IgD-negative memory B cell (primary cell): ENCODE data around the gene RRAGD. TPM values are rescaled to one million over a fixed set of nuclear protein-coding genes. Genes with fewer than 3 reads are reported as not detected.

ENCODE experiments used
- H3K27ac Mint-ChIP-seq, 3 donors: one replicate each; pipeline ENCODE4 v1.8.0; 2020 to 2022; ENCODE audit warnings: mild to moderate bottlenecking in 3 of 3, mixed read lengths in 3 of 3, moderate library complexity in 1 of 3
- H3K27me3 Mint-ChIP-seq: one replicate; pipeline ENCODE4 v1.8.0; 2021; ENCODE audit warnings: mixed read lengths
- H3K36me3 Mint-ChIP-seq: one replicate; pipeline ENCODE4 v1.8.0; 2020; ENCODE audit warnings: mild to moderate bottlenecking, mixed read lengths
- H3K4me1 Mint-ChIP-seq, 3 donors: one replicate each; pipeline ENCODE4 v1.8.0; 2020 to 2022; ENCODE audit warnings: mixed read lengths in 3 of 3, mild to moderate bottlenecking in 1 of 3
- H3K4me3 Mint-ChIP-seq, 4 donors: one replicate each; pipeline ENCODE4 v1.8.0; 2020 to 2022; ENCODE audit warnings: mild to moderate bottlenecking in 4 of 4, mixed read lengths in 4 of 4, moderate library complexity in 3 of 4
- H3K9me3 Mint-ChIP-seq, 3 donors: one replicate each; pipeline ENCODE4 v1.8.0; 2020 to 2021; ENCODE audit warnings: mixed read lengths in 3 of 3, mild to moderate bottlenecking in 1 of 3
- polyA plus RNA-seq: library from polyadenylated mRNA; unstranded; fragments of 300-500 nt; fragmentation: Illumina TruSeq; gene quantifications from one replicate; pipeline ENCODE4 v1.2.3, GENCODE V29; 2021

The RRAGD gene
- polyA plus RNA-seq, 1 donor from 2014 or later, result 1.0 TPM

- Mint-ChIP-seq H3K4me3 (peak within 1 kb of the TSS; percentile 97 to 100 (median 98)), H3K9me3 (no peaks in the 10 kb centered on the region), H3K27ac (peak within 1 kb of the TSS; percentile 94 to 98 (median 96)), H3K27me3 (no peaks in the 10 kb centered on the region), H3K36me3 (no peaks in the 10 kb centered on the region), H3K4me1 (peaks cover 59 to 60% (median 59%) of the 10 kb centered on the region in 3 donors)
These were observed 59.6 kb downstream of the RRAGD start, which contains the start of gene UBE2J1 for GRCh38 chr6:89352278-89353117. Gene UBE2J1, minus strand, starts transcription at chr6:89352722. Its CDS starts 153 bp downstream, at chr6:89352569.

- Mint-ChIP-seq H3K4me3 (peak overlapping the region; percentile 97 to 100 (median 98)), H3K36me3 (no peaks in the 10 kb centered on the region), H3K9me3 (no peaks in the 10 kb centered on the region), H3K27me3 (no peaks in the 10 kb centered on the region), H3K4me1 (peaks cover 59% of the 10 kb centered on the region in 3 donors), H3K27ac (peak overlapping the region; percentile 93 to 98 (median 96))
These were observed 60.3 kb downstream of the RRAGD start for GRCh38 chr6:89351671-89352277.

- peak overlapping the region; percentile 96 to 98 (median 97) for H3K27ac Mint-ChIP-seq
- H3K4me1 Mint-ChIP-seq, result peaks cover 55 to 62% (median 58%) of the 10 kb centered on the region in 3 donors
- peak overlapping the region; percentile 97 to 100 (median 98) for H3K4me3 Mint-ChIP-seq
- H3K27me3 Mint-ChIP-seq, result no peaks in the 10 kb centered on the region
- H3K36me3 Mint-ChIP-seq, result no peaks in the 10 kb centered on the region
- H3K9me3 Mint-ChIP-seq, result no peaks in the 10 kb centered on the region
These were observed 61.6 kb downstream of the RRAGD start for GRCh38 chr6:89350281-89350966.

GRCh38 chr6:89348372-89348771, 63.7 kb downstream of the RRAGD start:
- Mint-ChIP-seq H3K36me3 (no peaks in the 10 kb centered on the region), H3K4me1 (peaks cover 52 to 63% (median 57%) of the 10 kb centered on the region in 3 donors), H3K27ac (peak overlapping the region in 2 of 3 donors; percentile 50 to 63), H3K27me3 (no peaks in the 10 kb centered on the region), H3K4me3 (peak overlapping the region; percentile 88 to 98 (median 98)), H3K9me3 (no peaks in the 10 kb centered on the region)

GRCh38 chr6:89347825-89348224, 64.2 kb downstream of the RRAGD start:
- H3K4me3 Mint-ChIP-seq, result peak overlapping the region in 3 of 4 donors; percentile 88 to 98 (median 97)
- H3K4me1 Mint-ChIP-seq, result peaks cover 53 to 62% (median 59%) of the 10 kb centered on the region in 3 donors
- no peaks in the 10 kb centered on the region for H3K9me3 Mint-ChIP-seq
- H3K27ac Mint-ChIP-seq, result peak overlapping the region in 2 of 3 donors; percentile 32 to 63
- no peaks in the 10 kb centered on the region for H3K27me3 Mint-ChIP-seq
- no peaks in the 10 kb centered on the region for H3K36me3 Mint-ChIP-seq

GRCh38 chr6:89346433-89346832, 65.6 kb downstream of the RRAGD start:
- H3K4me3 Mint-ChIP-seq, result peak overlapping the region in 1 of 4 donors; percentile 65
- H3K27me3 Mint-ChIP-seq, result no peaks in the 10 kb centered on the region
- peak overlapping the region in 1 of 3 donors; percentile 57 for H3K27ac Mint-ChIP-seq
- no peaks in the 10 kb centered on the region for H3K9me3 Mint-ChIP-seq
- H3K36me3 Mint-ChIP-seq, result no peaks in the 10 kb centered on the region
- peaks cover 53 to 61% (median 60%) of the 10 kb centered on the region in 3 donors for H3K4me1 Mint-ChIP-seq

GRCh38 chr6:89339565-89339964, 72.5 kb downstream of the RRAGD start:
- H3K4me1 Mint-ChIP-seq, result peaks cover 12 to 18% (median 17%) of the 10 kb centered on the region in 3 donors
- H3K9me3 Mint-ChIP-seq, result no peaks in the 10 kb centered on the region
- no peaks in the 10 kb centered on the region for H3K36me3 Mint-ChIP-seq
- H3K4me3 Mint-ChIP-seq, result no peak overlapping the region
- H3K27ac Mint-ChIP-seq, result no peak overlapping the region
- H3K27me3 Mint-ChIP-seq, result no peaks in the 10 kb centered on the region

GRCh38 chr6:89335164-89335563, 76.9 kb downstream of the RRAGD start:
- H3K36me3 Mint-ChIP-seq, result no peaks in the 10 kb centered on the region
- no peak overlapping the region for H3K4me3 Mint-ChIP-seq
- H3K9me3 Mint-ChIP-seq, result no peaks in the 10 kb centered on the region
- no peak overlapping the region for H3K27ac Mint-ChIP-seq
- H3K4me1 Mint-ChIP-seq, result peaks cover 4 to 9% (median 4%) of the 10 kb centered on the region in 3 donors
- no peaks in the 10 kb centered on the region for H3K27me3 Mint-ChIP-seq

GRCh38 chr6:89330910-89331309, 81.2 kb downstream of the RRAGD start:
- no peaks in the 10 kb centered on the region for H3K27me3 Mint-ChIP-seq
- H3K27ac Mint-ChIP-seq, result no peak overlapping the region
- H3K4me3 Mint-ChIP-seq, result no peak overlapping the region
- no peaks in the 10 kb centered on the region for H3K9me3 Mint-ChIP-seq
- peaks cover 2% of the 10 kb centered on the region for H3K36me3 Mint-ChIP-seq
- peaks cover 2 to 12% (median 3%) of the 10 kb centered on the region in 3 donors for H3K4me1 Mint-ChIP-seq

- no peaks in the 10 kb centered on the region for H3K9me3 Mint-ChIP-seq
- no peak overlapping the region for H3K4me3 Mint-ChIP-seq
- peaks cover 5% of the 10 kb centered on the region for H3K36me3 Mint-ChIP-seq
- H3K27ac Mint-ChIP-seq, result no peak overlapping the region
- peaks cover 2 to 17% (median 4%) of the 10 kb centered on the region in 3 donors for H3K4me1 Mint-ChIP-seq
- no peaks in the 10 kb centered on the region for H3K27me3 Mint-ChIP-seq
These were observed 83.1 kb downstream of the RRAGD start for GRCh38 chr6:89328976-89329375.

- no peaks in the 10 kb centered on the region for H3K27me3 Mint-ChIP-seq
- peaks cover 9% of the 10 kb centered on the region for H3K36me3 Mint-ChIP-seq
- H3K27ac Mint-ChIP-seq, result no peak overlapping the region
- H3K9me3 Mint-ChIP-seq, result no peaks in the 10 kb centered on the region
- no peak overlapping the region for H3K4me3 Mint-ChIP-seq
- H3K4me1 Mint-ChIP-seq, result peaks cover 17 to 44% (median 33%) of the 10 kb centered on the region in 3 donors
These were observed 87.8 kb downstream of the RRAGD start for GRCh38 chr6:89324304-89324703.

GRCh38 chr6:89323511-89323971, 88.5 kb downstream of the RRAGD start:
- H3K4me3 Mint-ChIP-seq, result no peak overlapping the region
- no peak overlapping the region for H3K27ac Mint-ChIP-seq
- H3K27me3 Mint-ChIP-seq, result no peaks in the 10 kb centered on the region
- H3K36me3 Mint-ChIP-seq, result peaks cover 9% of the 10 kb centered on the region
- peaks cover 18 to 45% (median 36%) of the 10 kb centered on the region in 3 donors for H3K4me1 Mint-ChIP-seq
- no peaks in the 10 kb centered on the region for H3K9me3 Mint-ChIP-seq

- H3K4me1 Mint-ChIP-seq, result peaks cover 24 to 60% (median 38%) of the 10 kb centered on the region in 3 donors
- peaks cover 11% of the 10 kb centered on the region for H3K36me3 Mint-ChIP-seq
- peak overlapping the region in 1 of 3 donors; percentile 74 for H3K27ac Mint-ChIP-seq
- peak overlapping the region in 1 of 4 donors; percentile 53 for H3K4me3 Mint-ChIP-seq
- no peaks in the 10 kb centered on the region for H3K27me3 Mint-ChIP-seq
- H3K9me3 Mint-ChIP-seq, result no peaks in the 10 kb centered on the region
These were observed 90.7 kb downstream of the RRAGD start for GRCh38 chr6:89321131-89321970.

- Mint-ChIP-seq H3K27ac (no peak overlapping the region), H3K9me3 (no peaks in the 10 kb centered on the region), H3K4me3 (no peak overlapping the region), H3K36me3 (peaks cover 9% of the 10 kb centered on the region), H3K27me3 (no peaks in the 10 kb centered on the region), H3K4me1 (peaks cover 24 to 64% (median 39%) of the 10 kb centered on the region in 3 donors)
These were observed 92.0 kb downstream of the RRAGD start for GRCh38 chr6:89320012-89320559.
